C4-2B (cell line): Measurements from ENCODE around the gene COL15A1.

Source experiments
- CTCF ChIP-seq: fragments of 450-650 bp; conservative IDR thresholded peaks from 2 replicates; pipeline ENCODE4 v1.5.1; 2017; ENCODE audit warnings: mild to moderate bottlenecking
- ZFX ChIP-seq: fragments of 450-650 bp; IDR thresholded peaks from 2 replicates; pipeline ENCODE4 v1.6.1; 2017

- TF ChIP-seq CTCF (no peak), ZFX (no peak)
These were observed 20.8 kb upstream of the COL15A1 start for GRCh38 chr9:98922721-98923435.
